Superior temporal gyrus (tissue), 1 donor: Measurements from ENCODE around the gene CACTIN.
A peak's percentile ranks its signal among the peaks of the same experiment; 100 is the strongest.

ENCODE experiments used
- DNase-seq: peaks from one replicate; pipeline ENCODE4 v3.0.0-alpha.2; 2016; ENCODE audit errors: extremely low spot score

Gene CACTIN

DNA sequence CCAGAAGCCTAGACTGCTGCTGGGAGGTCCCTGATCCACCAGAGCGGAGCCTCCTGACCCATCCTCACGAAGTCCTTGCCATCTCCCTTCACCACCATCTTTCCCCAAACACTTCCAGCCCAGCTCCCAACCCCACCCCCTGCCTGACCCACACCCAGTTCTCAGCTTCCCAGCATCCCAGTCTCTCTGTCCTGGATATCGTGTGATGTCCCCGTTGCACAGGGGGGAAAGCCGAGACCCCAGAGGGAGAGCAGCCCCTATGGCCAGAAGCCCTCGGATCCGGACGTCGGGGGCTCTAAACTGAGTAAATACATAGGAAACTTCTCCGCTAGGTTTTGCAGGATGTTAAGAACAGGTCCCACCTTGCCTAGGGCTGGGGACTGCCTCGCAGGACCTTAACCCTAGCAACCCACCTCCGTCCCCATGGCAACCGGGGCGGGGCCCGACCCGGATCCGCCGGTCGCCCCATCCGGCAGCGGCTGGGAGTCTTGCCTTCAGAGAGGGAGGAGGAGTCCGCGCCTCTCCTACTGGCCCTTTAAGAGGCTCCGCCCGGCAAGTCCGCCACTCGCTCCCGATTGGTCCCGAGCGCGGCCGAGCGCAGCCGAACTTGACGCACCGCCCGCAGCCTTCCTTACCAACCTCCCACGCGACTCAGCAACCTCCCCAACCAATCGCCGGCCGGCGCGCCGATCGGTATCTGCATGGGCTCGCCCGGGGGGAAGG is 54.3 kb downstream of the CACTIN start:
- peak; percentile 99 for DNase-seq

- DNase-seq, result peak; percentile 89
Measured at GRCh38 chr19:3570606-3571011, 56.0 kb downstream of the CACTIN start.

DNA sequence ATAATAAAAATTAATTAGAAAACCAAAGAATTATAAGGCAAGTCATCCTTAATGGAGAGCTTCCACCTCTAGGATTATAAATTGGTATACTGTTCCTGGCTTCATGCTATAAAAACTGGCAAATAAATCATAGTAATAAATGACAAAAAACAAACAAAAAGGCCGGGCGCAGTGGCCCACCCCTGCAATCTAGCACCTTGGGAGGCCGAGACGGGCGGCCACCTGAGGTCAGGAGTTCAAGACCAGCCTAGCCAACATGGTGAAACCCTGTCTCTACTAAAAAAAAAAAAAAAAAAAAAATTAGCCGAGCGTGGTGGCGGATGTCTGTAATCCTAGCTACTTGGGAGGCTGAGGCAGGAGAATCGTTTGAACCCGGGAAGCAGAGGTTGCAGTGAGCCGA is 56.5 kb downstream of the CACTIN start:
- peak; percentile 9 for DNase-seq

DNA sequence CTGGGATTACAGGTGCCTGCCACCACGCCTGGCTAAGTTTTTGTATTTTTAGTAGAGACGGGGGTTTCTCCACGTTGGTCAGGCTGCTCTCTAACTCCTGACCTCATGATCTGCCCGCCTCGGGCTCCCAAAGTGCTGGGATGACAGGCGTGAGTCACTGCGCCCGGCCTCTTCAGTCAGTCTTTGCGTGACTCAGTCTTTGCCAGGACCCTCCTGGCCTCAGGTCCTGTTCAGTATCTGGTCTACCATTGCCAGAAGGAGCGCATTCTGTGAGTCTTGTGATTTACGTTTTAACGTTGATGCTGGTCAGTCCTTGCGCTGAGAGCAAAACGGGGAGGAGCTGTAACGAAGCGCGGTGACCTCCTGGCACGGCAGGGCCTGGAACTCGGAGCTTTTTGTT is 61.5 kb downstream of the CACTIN start:
- no peak for DNase-seq

DNA sequence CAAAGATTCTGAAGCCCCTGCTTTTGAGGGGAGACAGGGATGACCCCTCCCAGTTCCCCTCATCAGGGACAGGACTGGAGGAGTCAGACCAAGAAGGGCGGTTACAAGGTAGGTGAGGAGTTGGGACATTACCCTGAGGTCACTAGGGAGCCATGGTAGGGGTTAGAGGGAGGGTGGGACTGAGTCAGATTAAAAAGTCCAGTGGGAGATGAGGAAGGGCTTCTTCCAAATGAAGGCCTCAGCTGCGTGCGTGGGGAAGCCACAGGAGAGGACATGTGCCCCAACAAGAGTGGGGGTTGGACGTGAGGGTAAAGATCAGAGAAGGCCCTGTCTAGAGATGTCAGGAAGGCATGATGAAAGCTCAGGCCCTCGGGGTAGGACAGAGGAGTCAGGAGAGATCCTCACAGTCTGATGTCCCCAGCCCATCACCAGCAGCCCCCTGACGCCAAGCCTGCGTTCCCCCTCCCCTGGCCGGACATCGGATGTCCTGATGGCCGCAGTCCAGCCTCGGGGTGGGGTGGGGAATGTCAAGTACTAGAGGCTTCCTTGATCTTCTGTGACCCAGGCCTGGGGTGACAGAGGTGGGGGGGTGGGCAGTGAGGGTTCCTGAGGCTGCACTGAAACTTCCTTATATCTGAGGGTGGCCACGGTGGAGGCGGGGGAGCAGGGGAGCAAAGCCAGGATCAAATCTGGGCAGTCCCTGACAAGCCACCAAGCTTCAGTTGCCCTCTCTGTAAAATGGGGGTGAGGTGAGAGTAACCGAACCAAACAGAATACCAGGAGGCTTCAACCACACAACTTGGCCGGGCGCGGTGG is 62.7 kb downstream of the CACTIN start:
- no peak for DNase-seq
